A549 treated with AZD2906 at 1 μM for 4 hours (cell line): ENCODE results near the gene SVIL. TPM values are rescaled to one million over a fixed set of nuclear protein-coding genes. Genes with fewer than 3 reads are reported as not detected.

Experiments used
- total RNA-seq: library from RNA; stranded (reverse); fragments of 200-300 nt; extraction: Qiagen RNA extraction; gene quantifications from 5 replicates; pipeline ENCODE4 v1.2.3, GENCODE V29; 2022

Gene SVIL
- 18.8 to 24.7 TPM (median 20.4 TPM) in 5 replicates for total RNA-seq

GRCh38 chr10:29634764-29635625 is at the start of gene SVIL:
SVIL (minus strand) TSS chr10:29634971; CDS start chr10:29555058, 79,913 bp downstream.

